SW480 (cell line): ENCODE data around the gene MLN.

Experiments
- DNase-seq: peaks from one replicate; pipeline ENCODE4 v3.0.0-alpha.2; 2016; ENCODE audit warnings: low spot score

Gene MLN

DNA sequence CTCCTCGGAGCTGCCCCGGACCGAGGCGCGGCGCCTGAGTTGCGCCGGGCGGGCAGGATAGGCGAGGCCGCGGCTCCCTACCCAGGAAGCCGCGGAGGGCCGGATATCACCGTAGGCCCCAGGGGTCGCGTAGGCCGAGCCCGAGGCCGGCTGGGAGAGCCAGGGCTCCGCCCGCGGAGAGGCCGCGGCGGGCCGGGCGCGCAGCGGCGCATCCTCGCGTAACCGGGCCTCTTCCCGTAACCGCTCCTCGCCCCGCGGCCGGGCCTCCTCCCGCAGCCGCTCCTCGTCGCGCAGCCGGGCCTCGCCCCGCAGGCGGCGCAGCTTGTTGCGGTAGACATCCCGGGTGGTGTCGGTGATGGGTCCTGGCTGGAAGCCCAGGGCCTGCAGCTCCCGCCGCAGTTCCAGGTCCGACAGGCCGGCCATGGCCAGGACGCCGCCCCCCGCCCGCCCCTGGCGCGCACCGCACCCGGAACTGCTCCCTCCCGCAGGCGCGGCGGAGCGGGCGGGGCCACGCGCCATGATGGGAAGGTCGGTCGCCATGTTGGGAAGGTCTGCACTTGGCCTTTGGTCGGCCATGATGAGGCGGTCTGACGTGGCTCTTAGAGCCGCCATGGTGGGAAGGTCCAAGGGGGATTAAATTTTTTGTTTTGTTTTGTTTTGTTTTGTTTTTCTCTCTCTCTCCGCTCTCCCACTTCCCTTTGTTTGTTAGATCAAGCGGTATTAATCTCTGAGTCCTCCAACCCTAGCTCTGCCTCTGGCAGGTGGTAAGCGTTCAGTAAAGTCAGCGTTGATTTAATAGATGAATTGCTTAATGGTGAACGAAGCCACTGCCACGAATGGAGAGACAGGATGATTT lies 14.9 kb downstream of the MLN start, which contains the start of gene LEMD2:
Gene LEMD2 (minus strand): TSS at position 437 of the 856 bp plus-strand sequence. CDS start 14 bp downstream, at position 423.
- peak; percentile 77 for DNase-seq

DNA sequence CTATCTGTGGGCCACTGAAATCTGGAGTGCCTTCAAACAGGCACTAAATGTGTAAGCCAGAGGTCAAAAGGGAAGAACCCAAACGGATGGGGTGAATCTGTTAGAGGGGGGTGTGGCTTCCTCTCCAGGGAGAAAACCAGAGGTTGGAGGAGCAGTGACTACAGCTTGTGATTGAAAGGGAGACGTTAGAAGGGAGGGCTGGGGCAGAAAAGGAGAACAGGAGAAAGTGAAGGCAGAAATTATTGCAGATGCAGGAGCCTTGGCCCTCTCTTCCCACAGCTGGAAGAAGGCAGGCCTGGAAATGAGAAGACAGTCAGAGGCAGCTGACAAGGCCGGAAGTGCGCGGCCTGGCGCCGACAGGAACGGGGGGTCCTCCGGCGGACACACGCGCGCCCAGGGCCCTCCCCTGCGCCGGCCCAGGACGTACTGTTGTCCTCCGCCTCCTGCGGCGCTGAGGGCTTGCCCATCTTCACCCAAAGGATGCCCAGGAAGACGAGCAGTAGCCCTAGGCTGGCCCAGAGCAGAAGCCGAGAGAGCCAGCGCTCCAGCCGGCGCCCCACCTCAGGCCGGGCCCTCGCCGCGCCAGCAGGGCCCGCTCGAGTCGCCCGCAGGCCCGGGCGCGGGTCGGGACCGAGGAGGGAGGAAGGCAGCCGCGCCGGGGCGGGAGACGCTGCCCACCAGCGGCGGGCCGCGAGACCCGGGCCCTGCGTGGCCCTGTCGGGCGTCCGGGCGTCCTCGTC lies 15.7 kb downstream of the MLN start:
- peak; percentile 37 for DNase-seq

- DNase-seq = no peak
Observed at GRCh38 chr6:33787346-33787953, 16.4 kb downstream of the MLN start.

DNA sequence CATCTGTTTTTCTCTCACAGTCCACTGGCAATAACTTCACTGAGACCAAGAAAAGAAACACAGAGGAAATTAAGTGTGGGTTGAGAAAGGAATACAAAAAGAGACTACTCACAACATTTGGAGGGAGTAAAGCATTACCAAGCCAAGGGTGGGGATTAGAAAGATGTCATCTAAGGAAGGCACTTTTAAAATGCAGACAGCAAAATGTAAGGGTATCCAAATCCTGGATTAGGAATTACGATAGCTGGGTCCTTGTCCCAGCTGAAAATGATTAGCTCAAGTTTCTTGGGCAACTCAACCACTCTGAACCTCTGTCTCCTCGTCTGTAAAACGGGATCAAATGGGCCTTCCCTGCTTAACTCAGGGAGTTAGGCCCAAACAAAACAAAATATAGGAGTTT lies 17.1 kb downstream of the MLN start:
- DNase-seq = no peak

GRCh38 chr6:33785778-33786177 lies 18.0 kb downstream of the MLN start:
- DNase-seq = no peak

- DNase-seq = no peak
Observed at GRCh38 chr6:33784787-33785186, 19.0 kb downstream of the MLN start.

DNA sequence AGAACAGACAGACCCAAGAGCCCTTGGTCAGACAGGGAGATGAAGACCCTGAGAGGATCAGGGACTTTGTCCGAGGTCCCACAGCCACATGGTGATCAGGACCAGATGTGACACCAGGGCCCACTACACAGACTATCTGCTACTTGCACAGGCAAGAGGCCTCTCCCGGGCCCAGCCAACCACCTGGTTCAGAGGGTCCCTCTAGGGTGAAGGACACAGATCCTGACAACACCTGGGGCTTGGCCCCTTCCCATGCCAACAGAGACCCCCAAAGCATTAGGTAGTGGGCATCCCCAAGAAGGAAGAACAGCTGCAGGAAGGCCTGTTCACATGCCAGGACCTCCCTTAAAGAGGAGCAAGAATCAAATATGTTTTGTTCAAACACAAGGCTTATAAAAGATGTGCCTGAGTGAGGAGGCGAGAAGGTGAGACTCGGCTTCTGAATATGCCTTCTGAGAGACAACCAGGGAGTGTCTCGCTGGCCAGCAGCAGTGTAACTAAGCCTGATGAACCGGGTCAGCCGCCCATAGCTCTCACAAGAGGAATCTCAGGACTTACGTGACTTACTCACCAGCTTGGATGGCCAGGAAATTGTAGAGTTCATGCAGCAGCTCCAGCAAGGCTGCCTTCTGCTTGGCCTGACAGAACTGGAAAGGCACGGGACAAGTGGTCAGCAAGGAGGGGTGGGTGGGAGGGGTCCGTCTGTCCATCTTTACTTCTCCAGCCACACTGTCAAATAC lies 19.9 kb downstream of the MLN start:
- DNase-seq = no peak

- DNase-seq = no peak
Observed at GRCh38 chr6:33782561-33782960, 21.2 kb downstream of the MLN start.

DNA sequence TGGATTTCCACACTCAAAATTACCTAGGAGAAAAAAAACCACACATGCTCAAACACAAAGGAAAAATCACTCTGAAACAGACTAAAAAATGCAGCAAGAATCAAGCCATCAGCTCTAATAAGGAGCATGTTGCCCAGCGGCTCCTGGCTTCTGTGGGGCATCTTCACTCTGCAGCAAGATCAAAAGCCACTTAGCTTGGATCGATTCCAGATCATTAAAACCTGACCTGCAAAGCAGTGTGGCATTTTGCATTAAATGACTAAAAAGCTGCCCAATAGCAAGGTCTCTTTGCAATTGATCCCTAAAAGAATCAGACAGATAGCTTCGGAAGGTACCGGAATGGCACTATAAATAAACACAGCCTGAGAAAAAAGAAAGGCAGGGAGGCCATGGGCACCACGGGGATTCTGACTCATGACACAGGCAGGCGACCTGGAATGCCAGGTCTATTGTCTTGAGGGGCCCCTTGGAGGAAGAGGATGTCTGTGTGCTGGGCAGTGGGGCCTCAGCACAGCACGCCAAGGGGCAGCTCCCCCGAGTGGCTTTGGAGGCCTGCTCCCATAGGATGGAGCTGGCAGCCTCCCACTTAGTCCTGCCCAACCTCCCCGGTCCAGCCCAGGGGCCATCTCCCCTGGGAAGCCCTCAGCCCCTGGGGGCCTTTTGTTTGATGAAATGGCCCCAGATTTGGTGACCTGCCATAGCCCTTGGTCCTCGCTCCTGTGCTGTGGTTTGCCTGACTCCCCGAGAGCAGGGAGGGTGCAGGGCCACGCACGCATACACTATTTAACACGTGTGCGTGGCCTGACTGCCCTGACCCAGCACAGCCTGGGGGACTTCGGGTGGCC lies 22.4 kb downstream of the MLN start:
- peak; percentile 62 for DNase-seq

GRCh38 chr6:33779895-33780294 lies 23.9 kb downstream of the MLN start:
- no peak for DNase-seq

GRCh38 chr6:33779290-33779689 lies 24.5 kb downstream of the MLN start:
- DNase-seq = no peak

- no peak for DNase-seq
Observed at GRCh38 chr6:33778444-33779121, 25.2 kb downstream of the MLN start.

- DNase-seq = no peak
Observed at GRCh38 chr6:33777398-33778388, 26.1 kb downstream of the MLN start.

- no peak for DNase-seq
Observed at GRCh38 chr6:33776764-33777163, 27.0 kb downstream of the MLN start.

DNA sequence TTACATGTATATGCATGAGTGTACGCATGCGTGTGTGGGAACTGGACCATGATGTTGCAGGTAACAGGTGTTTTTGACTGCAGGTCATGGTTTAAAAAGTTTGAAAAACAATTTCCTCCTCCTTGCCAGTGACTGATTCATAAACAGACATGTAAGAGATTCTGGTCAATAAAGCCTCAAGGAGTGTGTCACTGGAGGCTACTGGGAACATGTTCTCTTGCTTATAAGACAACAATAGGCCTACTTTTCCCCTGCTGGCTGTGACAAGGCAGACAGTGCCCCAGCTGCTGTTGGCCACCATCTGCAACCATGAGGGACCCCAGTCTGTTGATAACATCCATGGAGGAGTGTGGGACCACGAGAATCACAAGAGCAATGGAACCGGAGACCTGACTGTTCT lies 27.6 kb downstream of the MLN start:
- DNase-seq = no peak

GRCh38 chr6:33774774-33775173 lies 29.0 kb downstream of the MLN start:
- DNase-seq = no peak

GRCh38 chr6:33772902-33773472 lies 30.8 kb downstream of the MLN start:
- DNase-seq = no peak

- DNase-seq = no peak
Observed at GRCh38 chr6:33772082-33772830, 31.5 kb downstream of the MLN start.
